ENCODE data around the gene SMIM35. TPM values are rescaled to one million over a fixed set of nuclear protein-coding genes. Genes with fewer than 3 reads are reported as not detected.

The SMIM35 gene
- total RNA-seq, 1 experiment from 2014 or later, result not detected

GRCh38 chr11:118080296-118080695, 6.5 kb downstream of the SMIM35 start:
- no peak overlapping the region for H3T11ph ChIP-seq (ENCODE audit: low read length)
- no peak overlapping the region for H2BK5ac ChIP-seq (ENCODE audit: insufficient read length, low read length)
- Mint-ChIP-seq H3K4me1 (peaks cover 16 to 32% of the 10 kb centered on the region in 2 experiments), H3K9me3 (peaks cover 0 to 3% of the 10 kb centered on the region in 2 experiments; a peak in 1 of 5 replicates), H3K27ac (no peak overlapping the region), H3K4me3 (no peak overlapping the region), H3K36me3 (ENCODE audit: insufficient read depth in 1 of 3, low read depth in 3 of 3) (no peaks in the 10 kb centered on the region), H3K27me3 (ENCODE audit: low read depth) (peaks cover 18% of the 10 kb centered on the region)
- TF ChIP-seq, protein P1, sequence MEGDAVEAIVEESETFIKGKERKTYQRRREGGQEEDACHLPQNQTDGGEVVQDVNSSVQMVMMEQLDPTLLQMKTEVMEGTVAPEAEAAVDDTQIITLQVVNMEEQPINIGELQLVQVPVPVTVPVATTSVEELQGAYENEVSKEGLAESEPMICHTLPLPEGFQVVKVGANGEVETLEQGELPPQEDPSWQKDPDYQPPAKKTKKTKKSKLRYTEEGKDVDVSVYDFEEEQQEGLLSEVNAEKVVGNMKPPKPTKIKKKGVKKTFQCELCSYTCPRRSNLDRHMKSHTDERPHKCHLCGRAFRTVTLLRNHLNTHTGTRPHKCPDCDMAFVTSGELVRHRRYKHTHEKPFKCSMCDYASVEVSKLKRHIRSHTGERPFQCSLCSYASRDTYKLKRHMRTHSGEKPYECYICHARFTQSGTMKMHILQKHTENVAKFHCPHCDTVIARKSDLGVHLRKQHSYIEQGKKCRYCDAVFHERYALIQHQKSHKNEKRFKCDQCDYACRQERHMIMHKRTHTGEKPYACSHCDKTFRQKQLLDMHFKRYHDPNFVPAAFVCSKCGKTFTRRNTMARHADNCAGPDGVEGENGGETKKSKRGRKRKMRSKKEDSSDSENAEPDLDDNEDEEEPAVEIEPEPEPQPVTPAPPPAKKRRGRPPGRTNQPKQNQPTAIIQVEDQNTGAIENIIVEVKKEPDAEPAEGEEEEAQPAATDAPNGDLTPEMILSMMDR (conservative IDR thresholded peaks at IDR 0.05), result no peak
- no peaks in the 10 kb centered on the region for H3K79me1 ChIP-seq (ENCODE audit: insufficient read depth, low read depth, low read length, poor library complexity, severe bottlenecking)
- no peak overlapping the region for H4K8ac ChIP-seq (replicated peaks; ENCODE audit: insufficient read length, low read depth, low read length)
- no peak overlapping the region for H2BK120ac ChIP-seq (ENCODE audit: low read depth, low read length, poor library complexity, severe bottlenecking)
- H3K4me1 ChIP-seq (ENCODE audit: insufficient read depth, low read length), result no peaks in the 10 kb centered on the region; the same call in 1 of the 2 replicates
- no peak overlapping the region for H3K27ac ChIP-seq (ENCODE audit: insufficient read length, low read depth, low read length)
- no peaks in the 10 kb centered on the region for H3K79me2 ChIP-seq (ENCODE audit: insufficient read depth, low read length)
- no peak overlapping the region for H3K14ac ChIP-seq (ENCODE audit: insufficient read depth, low read length)
- H4K5ac ChIP-seq (ENCODE audit: insufficient read length, low read depth, low read length), result no peak overlapping the region
- H3K23ac ChIP-seq (ENCODE audit: insufficient read length, low read depth, low read length), result no peak overlapping the region
- H4K20me1 ChIP-seq (ENCODE audit: control insufficient read depth, insufficient read depth, insufficient read length), result no peaks in the 10 kb centered on the region
- H3K23me2 ChIP-seq (ENCODE audit: insufficient read length, low read depth, low read length, poor library complexity, severe bottlenecking), result no peaks in the 10 kb centered on the region
- H3K9ac ChIP-seq (ENCODE audit: extremely low read depth, insufficient read length, low read length), result no peak overlapping the region
- H3K56ac ChIP-seq (ENCODE audit: insufficient read length, low read depth, low read length), result no peak overlapping the region
- no peak overlapping the region for H3K4ac ChIP-seq (ENCODE audit: low read depth, low read length)
- no peak overlapping the region for H3K18ac ChIP-seq (ENCODE audit: insufficient read length, low read depth, low read length)
- no peaks in the 10 kb centered on the region for H3K27me3 ChIP-seq (ENCODE audit: insufficient read depth, low read length)
- no CpG with 5 or more reads among the region's 5 CpGs for WGBS (ENCODE audit: extremely low coverage, insufficient read length, low lambda C conversion rate)
- H2BK12ac ChIP-seq (ENCODE audit: insufficient read length, low read depth, low read length), result no peak overlapping the region
- H4K91ac ChIP-seq (ENCODE audit: insufficient read length, low read depth, low read length), result no peak overlapping the region
- H3K9me3 ChIP-seq (ENCODE audit: control insufficient read depth, low read depth, low read length), result no peaks in the 10 kb centered on the region
- no peak overlapping the region for H2BK20ac ChIP-seq (ENCODE audit: low read depth, low read length, poor library complexity, severe bottlenecking)
- no peak overlapping the region for H2AK5ac ChIP-seq (ENCODE audit: insufficient read length, low read length)
- no peak overlapping the region for H2AFZ ChIP-seq (ENCODE audit: low read length)
- H2BK15ac ChIP-seq (ENCODE audit: low read depth, low read length), result no peak overlapping the region
- no peak for DNase-seq
- H3K4me2 ChIP-seq (ENCODE audit: insufficient read depth, insufficient read length, low read length), result no peak overlapping the region

Measured in H9 (cell line).